COLO668 (cell line): ENCODE results near the gene LIPN.

Experiments
- DNase-seq: peaks from one replicate; lab custom pipeline; 2025; ENCODE audit not compliant: unreplicated experiment; lab: John Stamatoyannopoulos, UW

The LIPN gene

GRCh38 chr10:88826388-88826787 is 66.6 kb downstream of the LIPN start:
- DNase-seq = no peak

GRCh38 chr10:88827671-88828070 is 67.9 kb downstream of the LIPN start:
- DNase-seq = no peak

- no peak for DNase-seq
Measured at GRCh38 chr10:88828310-88828709, 68.5 kb downstream of the LIPN start.
